ENCODE results near the gene ATXN10.

Gene ATXN10

GRCh38 chr22:45877036-45877380, 205.4 kb downstream of the ATXN10 start:
- no peak for DNase-seq (ENCODE audit: low read depth)
- H3K4me3 ChIP-seq (ENCODE audit: low read depth, low read length), result no peak overlapping the region
- TF ChIP-seq CTCF (IDR thresholded peaks at IDR 0.05; ENCODE audit: insufficient read depth, low read depth, low read length, missing control alignments), result no peak

GRCh38 chr22:45877651-45878050, 206.0 kb downstream of the ATXN10 start:
- DNase-seq (ENCODE audit: low read depth), result no peak
- H3K4me3 ChIP-seq (ENCODE audit: low read depth, low read length), result no peak overlapping the region
- no peak for TF ChIP-seq CTCF (IDR thresholded peaks at IDR 0.05; ENCODE audit: insufficient read depth, low read depth, low read length, missing control alignments)

- no peak for DNase-seq (ENCODE audit: low read depth)
- no peak overlapping the region for H3K4me3 ChIP-seq (ENCODE audit: low read depth, low read length)
- no peak for TF ChIP-seq CTCF (IDR thresholded peaks at IDR 0.05; ENCODE audit: insufficient read depth, low read depth, low read length, missing control alignments)
Observed at GRCh38 chr22:45878051-45878781, 206.6 kb downstream of the ATXN10 start.

- no peak for DNase-seq (ENCODE audit: low read depth)
- TF ChIP-seq CTCF (IDR thresholded peaks at IDR 0.05; ENCODE audit: insufficient read depth, low read depth, low read length, missing control alignments), result no peak
- H3K4me3 ChIP-seq (ENCODE audit: low read depth, low read length), result no peak overlapping the region
Observed at GRCh38 chr22:45878901-45879551, 207.4 kb downstream of the ATXN10 start.

- no peak for DNase-seq (ENCODE audit: low read depth)
- no peak overlapping the region for H3K4me3 ChIP-seq (ENCODE audit: low read depth, low read length)
- TF ChIP-seq CTCF (IDR thresholded peaks at IDR 0.05; ENCODE audit: insufficient read depth, low read depth, low read length, missing control alignments), result no peak
Observed at GRCh38 chr22:45879552-45879949, 207.9 kb downstream of the ATXN10 start.

- TF ChIP-seq CTCF (IDR thresholded peaks at IDR 0.05; ENCODE audit: insufficient read depth, low read depth, low read length, missing control alignments), result no peak
- no peak overlapping the region for H3K4me3 ChIP-seq (ENCODE audit: low read depth, low read length)
- DNase-seq (ENCODE audit: low read depth), result no peak
Observed at GRCh38 chr22:45880091-45880715, 208.6 kb downstream of the ATXN10 start.

All from GM12865 (cell line).